ENCODE data around the gene RIIAD1.
"Not testable (repeated sequence)": the region's sequence is repeated elsewhere in the genome, so short reads cannot be mapped to it uniquely, and the experiment has no call there.

The RIIAD1 gene

DNA sequence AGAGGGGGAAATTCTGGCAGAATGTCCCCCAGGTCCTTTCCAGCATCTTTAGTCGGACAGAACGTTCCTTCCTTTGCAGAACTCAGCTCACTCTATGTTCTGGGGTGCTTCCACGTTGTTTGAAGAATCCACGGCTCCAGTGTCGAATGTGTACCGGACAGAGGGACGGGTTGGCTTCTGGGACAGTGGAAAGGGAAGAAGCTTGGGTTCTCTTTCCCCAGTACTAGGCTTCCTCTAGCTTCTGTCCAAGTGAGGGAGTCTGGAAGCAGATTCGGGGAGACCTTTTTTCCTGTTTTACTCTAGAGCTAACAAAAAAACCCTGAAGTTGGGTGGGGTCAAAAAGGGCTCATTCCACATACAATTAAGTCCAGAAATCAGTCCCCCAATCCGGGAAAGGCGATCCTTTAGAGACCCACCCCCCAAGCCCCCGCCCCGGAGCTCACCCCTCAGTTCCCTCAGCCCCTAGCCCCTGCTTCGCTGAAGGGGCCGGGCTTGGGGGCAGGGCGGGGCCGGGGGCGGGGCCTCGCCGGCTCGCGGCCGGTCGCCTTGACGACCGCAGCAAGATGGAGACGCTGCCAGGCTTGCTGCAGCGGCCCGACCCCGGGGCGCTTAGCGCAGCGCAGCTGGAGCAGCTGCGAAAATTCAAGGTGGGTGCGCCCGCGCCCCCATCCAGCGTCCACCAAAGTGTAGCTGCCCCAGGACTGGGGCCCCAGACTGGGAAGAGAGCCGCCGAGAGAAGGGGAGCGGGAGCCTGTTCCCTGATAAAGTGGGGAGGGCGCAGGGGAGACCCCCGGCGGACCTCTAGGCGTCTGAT, at the start of gene RIIAD1:
Gene RIIAD1 (plus strand): TSS at position 549 of the 814 bp plus-strand sequence. CDS start 15 bp downstream, at position 564.
- DNase-seq, result peak; percentile 34 to 39

- no peak for DNase-seq
Observed at GRCh38 chr1:151673407-151673806, 47.9 kb upstream of the RIIAD1 start.

DNA sequence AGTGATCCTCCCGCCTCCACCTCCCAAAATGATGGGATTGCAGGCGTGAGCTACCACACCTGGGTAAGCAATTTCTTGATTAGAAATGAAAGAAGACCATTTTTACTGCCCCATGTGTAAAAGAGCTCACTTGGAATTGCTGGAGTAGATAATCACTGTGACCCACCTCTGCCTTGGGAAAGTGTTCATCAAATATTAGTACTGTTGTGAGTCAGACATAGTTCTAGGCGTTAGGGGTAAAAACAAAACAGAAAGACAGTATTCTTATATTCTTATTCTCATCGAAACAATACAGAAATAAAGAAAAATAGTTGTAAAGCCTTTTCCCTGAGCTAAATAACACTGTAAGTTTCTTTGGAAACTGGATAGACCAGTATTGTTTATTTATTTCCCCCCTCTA, 40.9 kb upstream of the RIIAD1 start:
- DNase-seq, result no peak

DNA sequence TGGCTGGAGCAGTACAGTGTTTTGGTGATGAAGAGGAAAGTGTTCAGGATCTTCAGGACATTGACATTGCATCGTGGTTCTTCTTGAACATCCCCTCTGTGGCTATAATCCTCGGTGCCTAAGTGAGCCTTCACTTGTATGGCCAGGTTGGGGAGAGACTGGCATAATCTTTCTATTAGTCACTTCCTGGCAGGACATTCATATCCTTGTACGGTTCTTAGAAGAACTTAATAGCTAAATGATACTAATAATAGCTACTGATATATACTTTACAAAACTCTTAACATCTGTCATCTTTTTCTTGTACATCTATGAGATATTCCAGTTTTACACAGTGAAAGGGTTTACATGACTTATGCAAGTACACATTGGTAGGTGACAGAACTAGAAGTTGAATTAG, 40.5 kb upstream of the RIIAD1 start:
- no peak for DNase-seq

DNA sequence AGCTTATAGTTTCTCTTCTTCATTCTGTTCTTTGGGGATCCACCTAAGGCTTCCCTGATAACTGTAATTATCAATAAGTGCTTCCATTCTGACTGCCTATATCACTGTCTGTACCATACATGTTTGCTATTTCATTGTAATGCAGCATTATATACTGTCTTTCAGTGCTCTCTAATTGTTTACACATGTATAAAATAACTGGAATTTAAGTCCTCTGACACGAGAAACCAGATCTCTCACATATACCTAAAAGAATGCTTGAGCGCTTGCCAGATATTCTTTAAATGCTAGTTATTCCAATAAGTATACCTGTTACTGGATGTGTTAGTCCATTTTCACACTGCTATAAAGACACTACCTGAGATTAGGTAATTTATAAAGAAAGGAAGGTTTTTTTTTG, 39.4 kb upstream of the RIIAD1 start:
- no peak for DNase-seq

GRCh38 chr1:151682901-151683300, 38.4 kb upstream of the RIIAD1 start:
- not testable (repeated sequence) for DNase-seq

GRCh38 chr1:151684128-151684527, 37.2 kb upstream of the RIIAD1 start:
- no peak for DNase-seq

DNA sequence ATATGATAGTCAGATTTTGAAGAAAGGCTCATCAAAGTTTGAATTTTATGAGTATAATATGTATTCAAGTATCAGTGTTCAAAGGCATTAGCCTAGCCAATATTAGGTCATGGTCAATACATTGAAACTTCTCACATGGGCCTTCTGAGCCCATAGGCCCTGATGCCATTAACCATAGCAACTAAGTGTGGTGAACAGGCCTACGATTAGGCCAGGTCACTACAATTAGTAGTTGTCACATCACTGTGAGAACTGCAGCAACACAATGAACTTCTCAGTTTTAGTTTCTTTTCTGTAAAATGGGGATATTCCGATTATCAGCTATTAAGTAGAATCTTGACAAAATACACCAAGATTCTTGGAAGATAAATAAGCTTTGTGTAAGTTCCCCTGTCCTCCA, 34.8 kb upstream of the RIIAD1 start:
- no peak for DNase-seq

GRCh38 chr1:151689494-151689893, 31.8 kb upstream of the RIIAD1 start:
- no peak for DNase-seq

- DNase-seq, result no peak
Observed at GRCh38 chr1:151692226-151692625, 29.1 kb upstream of the RIIAD1 start.

DNA sequence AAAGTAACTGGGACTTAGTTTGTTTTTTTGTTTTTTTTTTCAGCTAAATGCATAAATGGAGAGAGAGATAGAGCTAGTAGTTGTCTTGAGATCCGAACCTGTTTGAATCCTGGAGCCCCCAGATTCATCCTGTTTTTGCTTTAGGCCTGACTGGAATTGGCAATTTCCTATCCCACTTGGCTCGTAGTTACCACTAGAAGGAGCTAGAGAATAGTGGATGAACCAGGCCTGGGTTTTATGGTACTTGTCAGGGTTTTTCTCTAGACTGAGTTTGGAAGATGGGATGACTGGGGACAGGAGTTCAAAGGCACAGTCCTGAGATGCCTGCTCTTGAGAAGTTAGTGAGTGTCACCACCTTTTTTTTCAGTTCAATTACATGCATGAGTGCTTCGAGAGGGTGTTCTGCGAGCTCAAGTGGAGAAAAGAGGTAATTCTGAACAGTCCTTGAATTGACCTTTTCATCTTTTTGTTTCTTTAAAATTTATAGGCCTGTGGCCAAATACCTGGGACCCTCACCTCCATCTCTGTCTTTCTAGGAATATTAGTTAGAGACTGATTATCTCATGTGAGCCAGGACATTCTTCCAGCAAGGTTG, 28.2 kb upstream of the RIIAD1 start:
- no peak for DNase-seq

GRCh38 chr1:151701515-151701914, 19.8 kb upstream of the RIIAD1 start:
- DNase-seq, result no peak

- no peak for DNase-seq
Observed at GRCh38 chr1:151702936-151703335, 18.4 kb upstream of the RIIAD1 start.

DNA sequence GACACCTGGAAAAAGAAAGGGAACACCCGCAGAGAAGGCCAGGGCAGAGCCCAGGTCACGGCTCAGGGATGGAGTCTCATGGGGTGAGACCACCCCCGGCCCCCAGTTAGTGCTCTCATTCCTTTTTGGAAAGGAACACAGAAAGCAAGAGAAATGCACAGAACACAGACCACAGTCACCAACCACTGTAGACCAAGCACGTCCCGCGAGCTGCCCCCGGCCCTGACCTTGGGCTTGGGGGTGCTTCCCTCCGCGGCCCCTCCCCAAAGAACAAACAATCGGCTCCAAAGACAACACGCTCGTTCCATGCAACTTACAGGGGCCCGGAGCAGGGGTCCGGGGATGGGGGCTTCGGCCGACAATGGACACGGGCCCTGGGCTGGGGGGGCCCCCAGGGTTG, 17.5 kb upstream of the RIIAD1 start:
- DNase-seq, result no peak

GRCh38 chr1:151704246-151704645, 17.1 kb upstream of the RIIAD1 start:
- DNase-seq, result no peak

DNA sequence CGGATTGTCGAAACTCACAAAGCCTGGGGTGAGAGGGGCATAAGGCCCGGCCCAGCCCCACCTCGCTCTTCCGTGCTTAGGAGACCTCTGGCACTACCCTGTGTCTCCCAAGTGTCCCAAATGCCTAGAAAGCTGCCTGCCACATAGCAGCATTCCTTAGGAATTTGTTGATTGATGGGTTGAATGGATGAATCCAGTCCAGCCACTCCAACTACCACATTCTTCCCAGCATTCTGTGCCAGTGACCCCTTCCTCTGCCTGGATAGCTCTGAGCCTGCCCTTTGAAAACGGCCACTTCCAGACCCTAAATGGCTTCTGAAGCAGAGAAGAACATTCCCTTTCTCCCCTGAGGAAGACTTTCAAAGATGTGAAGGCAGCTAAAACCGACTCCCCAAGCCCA, 16.2 kb upstream of the RIIAD1 start:
- DNase-seq, result no peak

DNA sequence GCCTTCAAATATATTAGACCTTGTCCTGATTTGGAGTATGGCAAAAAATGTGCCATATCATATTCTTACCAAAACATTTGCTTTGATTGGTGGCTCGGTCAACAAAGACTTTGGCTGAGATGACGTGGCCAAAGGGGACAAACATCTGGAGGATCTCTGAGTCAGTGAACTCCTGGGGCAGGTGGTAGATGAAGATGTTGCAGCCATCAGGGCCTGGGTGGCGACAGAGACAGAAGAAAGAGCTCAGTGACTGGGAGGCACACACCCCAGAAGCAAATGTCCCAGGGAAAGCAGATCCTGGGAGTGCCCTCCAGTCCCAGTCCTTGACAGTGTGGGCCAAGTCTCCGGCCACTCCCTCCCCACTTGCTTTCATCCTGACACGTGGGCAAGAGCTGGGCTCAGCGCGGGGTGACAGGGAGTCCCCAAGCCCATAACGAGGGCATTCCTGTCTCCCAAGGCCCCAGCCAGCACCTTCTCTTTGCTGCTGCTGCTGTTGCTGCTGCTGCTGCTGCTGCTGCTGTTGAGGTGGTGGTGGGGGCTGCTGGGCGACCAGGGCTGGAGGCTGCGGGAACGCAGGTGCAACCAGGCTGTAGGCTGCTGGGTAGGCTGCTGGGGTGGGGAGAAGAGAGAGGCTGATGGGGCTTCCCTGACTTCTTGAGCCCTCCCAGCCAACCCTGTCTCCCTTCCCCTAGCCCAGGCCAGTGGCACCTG, 15.4 kb upstream of the RIIAD1 start:
- no peak for DNase-seq

DNA sequence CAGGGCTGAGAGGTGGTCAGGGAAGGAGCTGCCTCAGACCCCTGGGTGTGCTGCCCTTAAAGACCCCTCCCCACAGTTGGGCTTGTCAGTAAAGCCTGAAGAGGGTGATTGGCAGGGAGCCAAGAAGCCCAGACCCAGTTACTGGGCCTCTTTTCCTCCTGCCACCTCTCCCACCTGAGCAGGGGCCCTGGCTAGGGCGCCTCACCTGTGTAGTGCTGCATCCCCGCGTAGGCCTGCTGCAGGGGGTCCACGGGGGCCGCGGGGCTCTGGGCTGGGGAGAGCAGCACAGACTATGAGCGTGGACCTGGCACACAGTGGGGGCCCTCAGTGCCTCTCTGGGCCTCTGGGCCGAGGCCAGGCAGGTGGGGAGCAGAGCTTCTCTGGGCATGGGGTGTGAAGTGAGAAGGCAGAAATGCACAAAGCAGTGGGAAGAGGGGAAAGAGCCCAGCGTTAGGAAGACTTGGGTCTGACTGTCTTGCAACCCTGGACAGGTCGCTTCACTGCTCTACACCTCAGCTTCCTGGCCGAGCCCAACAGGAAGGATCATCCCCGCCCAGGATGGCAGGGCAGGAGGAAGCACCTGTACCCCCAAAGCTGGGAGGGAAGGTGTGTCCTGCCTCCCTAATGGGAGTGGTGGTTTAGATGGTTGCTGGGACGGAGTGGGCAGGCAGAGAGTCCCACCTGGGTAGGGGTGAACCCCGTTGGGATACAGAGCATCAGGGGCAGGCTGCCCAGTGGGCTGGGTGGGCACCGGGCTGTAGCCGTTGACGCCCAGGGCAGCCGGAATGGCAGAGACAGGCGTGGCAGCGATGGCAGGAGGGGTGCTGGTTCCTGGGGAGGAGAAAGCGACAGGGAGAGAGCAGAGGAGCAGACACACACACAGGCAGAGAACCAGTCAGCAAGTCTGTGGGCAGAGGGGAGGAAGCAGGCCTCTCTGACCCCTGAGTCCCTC, 14.6 kb upstream of the RIIAD1 start:
- DNase-seq, result no peak

DNA sequence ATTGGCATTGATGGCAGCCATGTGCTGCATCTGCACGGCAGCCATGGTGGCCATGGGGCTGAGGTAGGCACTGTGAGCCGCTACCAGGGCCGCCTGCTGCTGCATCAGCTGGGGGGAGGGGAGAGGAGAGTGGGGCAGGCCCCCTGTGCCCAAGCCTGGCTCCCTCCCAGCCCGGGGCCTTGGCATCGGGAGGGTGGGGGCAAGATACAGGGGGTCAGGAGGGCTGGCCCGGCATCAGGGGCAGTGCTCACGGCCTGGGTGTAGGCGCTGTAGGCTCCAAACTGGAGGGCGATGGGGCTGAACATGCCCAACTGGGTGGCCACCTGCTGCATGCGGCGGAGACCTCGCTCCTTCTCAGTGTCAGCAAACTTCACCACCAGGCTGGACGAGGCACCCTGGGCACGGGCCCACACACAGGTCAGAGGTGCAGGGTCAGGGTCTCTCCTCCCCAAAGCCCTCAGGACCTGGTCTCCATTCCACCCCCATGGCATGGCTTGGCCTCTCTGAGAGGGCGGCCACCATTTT, 13.7 kb upstream of the RIIAD1 start:
- no peak for DNase-seq

DNA sequence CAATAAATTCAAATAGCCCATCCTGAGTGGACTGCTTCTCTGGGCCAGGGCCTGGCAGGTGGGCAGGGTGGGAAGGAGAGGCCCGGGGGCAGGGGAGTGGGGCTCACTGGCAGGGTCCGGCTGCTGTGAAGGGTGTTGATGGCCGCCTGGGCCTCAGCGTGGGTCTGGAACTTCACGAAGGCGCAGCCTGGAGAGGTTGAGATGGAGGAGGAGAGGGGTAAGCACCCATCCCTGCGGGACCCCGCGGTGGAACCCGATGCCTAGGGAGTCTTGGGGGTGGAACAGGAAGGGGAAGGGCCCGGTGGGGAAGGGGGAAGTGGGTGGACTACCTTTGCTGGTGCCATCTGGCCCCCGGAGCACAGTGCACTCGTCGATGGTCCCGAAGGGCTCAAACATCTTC, 12.4 kb upstream of the RIIAD1 start:
- DNase-seq, result no peak

DNA sequence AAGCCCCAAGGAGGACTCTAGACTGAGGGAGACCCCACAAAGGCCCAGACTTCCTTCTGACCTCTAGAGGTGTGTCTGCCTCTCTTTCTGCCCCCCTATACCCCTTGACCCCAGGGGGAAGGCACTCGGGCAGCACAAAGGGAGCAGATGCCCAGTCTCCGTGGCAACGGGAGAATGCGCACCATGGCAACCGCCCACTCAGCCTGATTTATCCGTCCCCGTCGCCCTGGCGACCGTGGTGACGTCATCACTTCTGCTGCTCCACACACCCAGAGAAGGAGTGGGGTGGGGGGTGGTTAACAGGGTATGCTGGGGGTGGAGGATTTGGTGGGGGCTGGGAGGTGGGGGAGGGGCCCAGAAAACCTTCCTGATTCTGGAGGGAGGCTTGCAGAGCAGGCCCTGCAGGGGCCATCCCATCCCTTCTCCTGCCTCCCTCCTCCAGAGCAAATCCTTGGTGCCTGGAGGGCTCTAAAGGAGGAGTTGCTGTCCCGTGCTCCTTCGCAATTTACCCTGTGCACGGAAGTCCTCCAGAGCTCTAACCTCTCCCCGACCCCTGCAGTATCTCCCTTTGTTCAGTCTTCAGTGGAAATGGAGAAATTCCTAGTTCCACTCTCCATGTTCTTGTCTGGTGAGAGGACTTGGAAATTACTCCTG, 11.0 kb upstream of the RIIAD1 start:
- peak; percentile 39 to 59 for DNase-seq

Data from stimulated activated CD4-positive, alpha-beta T cell treated with anti-CD3 and anti-CD28 coated beads, Interleukin-2, amount 100 ng/mL, for 24 hours (primary cell).